ENCODE results near the gene UBXN10. TPM values are rescaled to one million over a fixed set of nuclear protein-coding genes. Genes with fewer than 3 reads are reported as not detected.
A peak's percentile ranks its signal among the peaks of the same experiment; 100 is the strongest.

The UBXN10 gene
- total RNA-seq, 1 donor from 2014 or later = 0.49 TPM

- peaks cover 17% of the 10 kb centered on the region for H3K4me1 ChIP-seq
- DNase-seq (ENCODE audit: extremely low spot score in 2 of 2) = no peak
- H3K27ac ChIP-seq = no peak overlapping the region
- no peaks in the 10 kb centered on the region for H3K36me3 ChIP-seq
- intact Hi-C loops (cut with DNase I) = no loop called here
- no peak overlapping the region for H3K4me3 ChIP-seq
- no peaks in the 10 kb centered on the region for H3K9me3 ChIP-seq
- H3K27me3 ChIP-seq = no peaks in the 10 kb centered on the region
- TF ChIP-seq POLR2A (IDR thresholded peaks at IDR 0.05) (no peak), POLR2AphosphoS5 (IDR thresholded peaks at IDR 0.05; ENCODE audit: insufficient read depth in 1 of 2, low read depth in 1 of 2) (no peak), CTCF (IDR thresholded peaks at IDR 0.05) (no peak)
These were observed 3.5 kb upstream of the UBXN10 start for GRCh38 chr1:20182415-20182814.

GRCh38 chr1:20183035-20183434 lies 2.9 kb upstream of the UBXN10 start:
- H3K27me3 ChIP-seq = no peaks in the 10 kb centered on the region
- TF ChIP-seq POLR2AphosphoS5 (IDR thresholded peaks at IDR 0.05; ENCODE audit: insufficient read depth in 1 of 2, low read depth in 1 of 2) = no peak
- no peak for TF ChIP-seq POLR2A (IDR thresholded peaks at IDR 0.05)
- TF ChIP-seq CTCF (IDR thresholded peaks at IDR 0.05) = no peak
- intact Hi-C loops (cut with DNase I) = no loop called here
- no peaks in the 10 kb centered on the region for H3K9me3 ChIP-seq
- H3K4me1 ChIP-seq = peaks cover 17% of the 10 kb centered on the region
- no peak for DNase-seq (ENCODE audit: extremely low spot score in 2 of 2)
- no peak overlapping the region for H3K27ac ChIP-seq
- H3K36me3 ChIP-seq = no peaks in the 10 kb centered on the region
- H3K4me3 ChIP-seq = no peak overlapping the region

- no peak for DNase-seq (ENCODE audit: extremely low spot score in 2 of 2)
- no peaks in the 10 kb centered on the region for H3K9me3 ChIP-seq
- no peak overlapping the region for H3K27ac ChIP-seq
- H3K4me1 ChIP-seq = peaks cover 17% of the 10 kb centered on the region
- H3K36me3 ChIP-seq = no peaks in the 10 kb centered on the region
- intact Hi-C loops (cut with DNase I) = no loop called here
- TF ChIP-seq CTCF (IDR thresholded peaks at IDR 0.05) = no peak
- H3K4me3 ChIP-seq = no peak overlapping the region
- H3K27me3 ChIP-seq = no peaks in the 10 kb centered on the region
These were observed 2.2 kb upstream of the UBXN10 start for GRCh38 chr1:20183616-20184271.

- no peak overlapping the region for H3K4me3 ChIP-seq
- H3K36me3 ChIP-seq = no peaks in the 10 kb centered on the region
- intact Hi-C loops (cut with DNase I) = no loop called here
- peaks cover 17% of the 10 kb centered on the region for H3K4me1 ChIP-seq
- H3K9me3 ChIP-seq = no peaks in the 10 kb centered on the region
- H3K27ac ChIP-seq = no peak overlapping the region
- DNase-seq (ENCODE audit: extremely low spot score in 2 of 2) = no peak
- H3K27me3 ChIP-seq = no peaks in the 10 kb centered on the region
- TF ChIP-seq POLR2AphosphoS5 (IDR thresholded peaks at IDR 0.05; ENCODE audit: insufficient read depth in 1 of 2, low read depth in 1 of 2) (no peak), CTCF (IDR thresholded peaks at IDR 0.05) (no peak), POLR2A (IDR thresholded peaks at IDR 0.05) (no peak)
These were observed 1.4 kb upstream of the UBXN10 start for GRCh38 chr1:20184481-20184900.

GRCh38 chr1:20184997-20185833 lies 681 bp upstream of the UBXN10 start:
- intact Hi-C loops (cut with DNase I) = no loop called here
- no peaks in the 10 kb centered on the region for H3K9me3 ChIP-seq
- peaks cover 17% of the 10 kb centered on the region for H3K4me1 ChIP-seq
- H3K36me3 ChIP-seq = no peaks in the 10 kb centered on the region
- H3K4me3 ChIP-seq = peak overlapping the region in 1 of 2 donors; percentile 49
- H3K27ac ChIP-seq = no peak overlapping the region
- H3K27me3 ChIP-seq = no peaks in the 10 kb centered on the region
- TF ChIP-seq POLR2A (IDR thresholded peaks at IDR 0.05) (no peak), POLR2AphosphoS5 (IDR thresholded peaks at IDR 0.05; ENCODE audit: insufficient read depth in 1 of 2, low read depth in 1 of 2) (no peak), CTCF (IDR thresholded peaks at IDR 0.05) (no peak)
- DNase-seq (ENCODE audit: extremely low spot score in 2 of 2) = no peak

Data from vagina (tissue), 2 donors.